ENCODE results near the gene UQCRQ.

The UQCRQ gene

DNA sequence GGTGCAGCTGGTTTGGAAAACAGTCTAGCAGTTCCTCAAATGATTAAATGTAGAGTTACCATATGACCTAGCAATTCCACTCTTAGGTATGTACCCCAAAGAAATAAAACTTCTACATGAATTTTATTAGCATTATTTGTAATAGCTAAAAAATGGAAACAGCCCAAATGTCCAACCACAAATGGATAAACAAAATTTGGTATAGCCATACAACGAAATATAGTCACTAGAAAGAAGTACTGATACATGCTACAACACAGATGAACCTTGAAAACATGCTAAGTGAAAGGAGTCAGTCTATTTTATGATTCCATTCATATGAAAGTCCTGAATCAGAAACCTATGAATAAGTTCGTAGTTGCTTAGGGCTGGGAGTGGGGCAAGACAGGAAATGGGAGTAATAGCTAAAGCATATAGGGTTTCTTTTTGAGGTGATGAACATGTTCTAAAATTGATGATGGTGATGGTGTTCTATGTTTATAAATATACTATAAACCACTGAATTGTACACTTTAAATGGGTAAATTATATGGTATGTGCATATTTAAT lies 6.5 kb upstream of the UQCRQ start (continued):
- TF ChIP-seq, protein P1, sequence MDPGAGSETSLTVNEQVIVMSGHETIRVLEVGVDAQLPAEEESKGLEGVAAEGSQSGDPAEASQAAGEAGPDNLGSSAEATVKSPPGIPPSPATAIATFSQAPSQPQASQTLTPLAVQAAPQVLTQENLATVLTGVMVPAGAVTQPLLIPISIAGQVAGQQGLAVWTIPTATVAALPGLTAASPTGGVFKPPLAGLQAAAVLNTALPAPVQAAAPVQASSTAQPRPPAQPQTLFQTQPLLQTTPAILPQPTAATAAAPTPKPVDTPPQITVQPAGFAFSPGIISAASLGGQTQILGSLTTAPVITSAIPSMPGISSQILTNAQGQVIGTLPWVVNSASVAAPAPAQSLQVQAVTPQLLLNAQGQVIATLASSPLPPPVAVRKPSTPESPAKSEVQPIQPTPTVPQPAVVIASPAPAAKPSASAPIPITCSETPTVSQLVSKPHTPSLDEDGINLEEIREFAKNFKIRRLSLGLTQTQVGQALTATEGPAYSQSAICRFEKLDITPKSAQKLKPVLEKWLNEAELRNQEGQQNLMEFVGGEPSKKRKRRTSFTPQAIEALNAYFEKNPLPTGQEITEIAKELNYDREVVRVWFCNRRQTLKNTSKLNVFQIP (CRISPR knock-in tag; IDR thresholded peaks at IDR 0.05; ENCODE audit: borderline replicate concordance, low read depth): no peak

DNA sequence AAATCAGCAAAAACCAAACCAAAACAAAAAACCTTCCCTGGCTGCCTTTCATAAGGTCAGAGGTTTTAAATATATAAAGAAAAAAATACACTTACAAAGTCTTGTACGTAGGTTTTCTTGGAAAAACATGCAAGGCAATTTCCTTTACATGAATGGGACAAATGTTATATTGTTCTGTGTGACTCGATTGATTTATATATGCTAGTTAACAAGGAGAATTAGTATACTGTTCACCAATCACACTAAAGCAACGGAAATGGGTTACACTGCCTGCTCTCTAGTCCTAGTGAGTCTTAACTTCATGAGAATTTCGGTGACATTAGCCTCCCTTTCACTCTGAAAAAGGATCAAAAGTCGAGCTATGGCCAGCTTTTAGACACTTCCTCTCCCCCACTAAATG lies 5.7 kb upstream of the UQCRQ start:
- ATAC-seq: no peak
- TF ChIP-seq ZFP30 (CRISPR knock-in tag; IDR thresholded peaks at IDR 0.05) (no peak), OSR1 (CRISPR knock-in tag; IDR thresholded peaks at IDR 0.05) (no peak), TOX (CRISPR knock-in tag; IDR thresholded peaks at IDR 0.05; ENCODE audit: borderline replicate concordance) (no peak), BACH2 (CRISPR knock-in tag; IDR thresholded peaks at IDR 0.05; ENCODE audit: borderline replicate concordance) (no peak), GLIS3 (CRISPR knock-in tag; IDR thresholded peaks at IDR 0.05) (no peak), SNAI2 (CRISPR knock-in tag; IDR thresholded peaks at IDR 0.05) (no peak), ZC3H10 (CRISPR knock-in tag; IDR thresholded peaks at IDR 0.05) (no peak), ESRRG (CRISPR knock-in tag; IDR thresholded peaks at IDR 0.05) (no peak), ZNF8 (CRISPR knock-in tag; IDR thresholded peaks at IDR 0.05) (no peak)

DNA sequence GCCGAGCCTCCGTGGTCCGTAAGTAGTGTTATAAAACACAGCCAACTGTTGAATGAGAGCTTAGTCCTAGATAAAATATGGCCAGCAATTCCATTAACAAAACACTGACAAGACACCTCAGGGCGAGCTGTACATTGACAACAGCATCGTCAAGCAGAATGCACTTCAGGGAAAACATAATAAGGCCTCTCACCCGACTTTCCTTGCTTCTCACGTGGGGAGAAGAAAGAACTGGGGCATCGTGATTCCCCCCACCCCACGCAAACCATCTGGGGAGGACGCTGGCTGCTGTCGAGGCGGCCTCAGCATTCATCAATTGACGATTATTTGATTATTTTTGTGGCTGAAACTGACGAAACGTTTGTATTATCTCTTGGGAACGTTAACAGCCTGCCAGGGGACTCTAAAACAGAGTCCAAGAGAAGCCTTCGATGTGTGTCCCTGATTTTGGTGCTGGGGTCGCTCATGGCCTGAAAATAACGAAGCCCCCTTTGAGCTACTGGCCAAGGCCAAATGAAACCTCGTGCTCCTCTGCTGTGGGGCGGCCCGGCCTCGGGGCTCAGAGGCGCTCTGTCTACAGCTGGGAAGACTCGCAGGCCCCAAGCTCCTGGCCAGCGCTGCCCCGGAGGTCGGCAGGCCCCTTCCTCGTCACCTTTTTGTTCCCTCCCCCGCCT lies 637 bp upstream of the UQCRQ start:
- ATAC-seq: no peak
- TF ChIP-seq ESRRG (CRISPR knock-in tag; IDR thresholded peaks at IDR 0.05) (0 out of 2 replicates have a peak, but pooled peaks have one; percentile 16), TCF4 (CRISPR knock-in tag; IDR thresholded peaks at IDR 0.05; ENCODE audit: borderline replicate concordance) (0 out of 2 replicates have a peak, but pooled peaks have one; percentile 17), ISL1 (CRISPR knock-in tag; IDR thresholded peaks at IDR 0.05) (no peak)

DNA sequence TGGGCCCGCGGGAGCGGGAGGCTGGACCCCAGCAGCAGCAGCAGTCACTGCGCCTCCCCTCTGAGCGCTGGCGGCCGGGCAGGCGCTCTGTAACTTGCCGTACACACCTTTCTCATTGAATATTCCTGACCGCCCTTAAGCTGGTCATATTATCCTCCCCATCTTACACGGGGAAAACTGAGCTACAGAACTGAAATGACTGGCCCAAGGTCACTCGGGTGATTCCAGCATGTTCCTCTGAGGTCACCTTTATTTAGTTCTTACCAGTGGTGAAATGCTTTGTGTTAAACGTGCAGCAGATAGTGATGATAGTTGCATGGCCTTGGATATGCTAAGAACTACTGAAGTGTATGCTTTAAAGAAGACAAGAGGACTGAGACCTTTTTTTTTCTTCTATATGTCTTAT lies 607 bp downstream of the UQCRQ start:
- TF ChIP-seq SNAI2 (CRISPR knock-in tag; IDR thresholded peaks at IDR 0.05) (no peak), ZFP30 (CRISPR knock-in tag; IDR thresholded peaks at IDR 0.05) (no peak), GLIS3 (CRISPR knock-in tag; IDR thresholded peaks at IDR 0.05) (no peak), BACH2 (CRISPR knock-in tag; IDR thresholded peaks at IDR 0.05; ENCODE audit: borderline replicate concordance) (no peak), OSR1 (CRISPR knock-in tag; IDR thresholded peaks at IDR 0.05) (no peak), ZNF70 (CRISPR knock-in tag; IDR thresholded peaks at IDR 0.05) (no peak), PPARA (CRISPR knock-in tag; IDR thresholded peaks at IDR 0.05; ENCODE audit: borderline replicate concordance) (no peak), ZFP3 (CRISPR knock-in tag; IDR thresholded peaks at IDR 0.05) (no peak)
- TF ChIP-seq, protein P2, sequence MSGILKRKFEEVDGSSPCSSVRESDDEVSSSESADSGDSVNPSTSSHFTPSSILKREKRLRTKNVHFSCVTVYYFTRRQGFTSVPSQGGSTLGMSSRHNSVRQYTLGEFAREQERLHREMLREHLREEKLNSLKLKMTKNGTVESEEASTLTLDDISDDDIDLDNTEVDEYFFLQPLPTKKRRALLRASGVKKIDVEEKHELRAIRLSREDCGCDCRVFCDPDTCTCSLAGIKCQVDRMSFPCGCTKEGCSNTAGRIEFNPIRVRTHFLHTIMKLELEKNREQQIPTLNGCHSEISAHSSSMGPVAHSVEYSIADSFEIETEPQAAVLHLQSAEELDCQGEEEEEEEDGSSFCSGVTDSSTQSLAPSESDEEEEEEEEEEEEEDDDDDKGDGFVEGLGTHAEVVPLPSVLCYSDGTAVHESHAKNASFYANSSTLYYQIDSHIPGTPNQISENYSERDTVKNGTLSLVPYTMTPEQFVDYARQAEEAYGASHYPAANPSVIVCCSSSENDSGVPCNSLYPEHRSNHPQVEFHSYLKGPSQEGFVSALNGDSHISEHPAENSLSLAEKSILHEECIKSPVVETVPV (CRISPR knock-in tag; IDR thresholded peaks at IDR 0.05): no peak

DNA sequence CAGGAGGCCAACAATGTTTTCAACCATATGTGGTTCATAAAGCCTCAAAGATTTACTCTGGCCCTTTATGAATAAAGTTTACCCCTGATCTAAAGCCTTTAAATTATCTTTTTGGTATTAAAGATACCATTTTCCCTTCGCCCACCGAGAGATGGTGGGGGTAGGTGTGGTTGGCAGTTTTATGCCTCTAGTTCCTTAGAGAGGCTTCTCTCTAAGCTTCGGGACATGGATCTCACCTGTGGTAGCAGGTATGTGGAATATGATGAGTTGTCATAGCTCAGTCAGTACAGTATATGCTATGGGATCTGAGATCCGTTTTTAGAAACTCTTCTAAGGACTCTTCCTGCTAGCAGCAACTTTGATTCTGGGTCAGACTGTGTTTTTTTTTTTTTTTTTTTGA lies 2.3 kb downstream of the UQCRQ start:
- no peak for ATAC-seq
- no peak for TF ChIP-seq BACH2 (CRISPR knock-in tag; IDR thresholded peaks at IDR 0.05; ENCODE audit: borderline replicate concordance)
- TF ChIP-seq OSR1 (CRISPR knock-in tag; IDR thresholded peaks at IDR 0.05): no peak
- no peak for TF ChIP-seq ZFP3 (CRISPR knock-in tag; IDR thresholded peaks at IDR 0.05)
- TF ChIP-seq TOX (CRISPR knock-in tag; IDR thresholded peaks at IDR 0.05; ENCODE audit: borderline replicate concordance): no peak
- TF ChIP-seq ZFP30 (CRISPR knock-in tag; IDR thresholded peaks at IDR 0.05): no peak
- no peak for TF ChIP-seq PPARA (CRISPR knock-in tag; IDR thresholded peaks at IDR 0.05; ENCODE audit: borderline replicate concordance)
- TF ChIP-seq, protein P3, sequence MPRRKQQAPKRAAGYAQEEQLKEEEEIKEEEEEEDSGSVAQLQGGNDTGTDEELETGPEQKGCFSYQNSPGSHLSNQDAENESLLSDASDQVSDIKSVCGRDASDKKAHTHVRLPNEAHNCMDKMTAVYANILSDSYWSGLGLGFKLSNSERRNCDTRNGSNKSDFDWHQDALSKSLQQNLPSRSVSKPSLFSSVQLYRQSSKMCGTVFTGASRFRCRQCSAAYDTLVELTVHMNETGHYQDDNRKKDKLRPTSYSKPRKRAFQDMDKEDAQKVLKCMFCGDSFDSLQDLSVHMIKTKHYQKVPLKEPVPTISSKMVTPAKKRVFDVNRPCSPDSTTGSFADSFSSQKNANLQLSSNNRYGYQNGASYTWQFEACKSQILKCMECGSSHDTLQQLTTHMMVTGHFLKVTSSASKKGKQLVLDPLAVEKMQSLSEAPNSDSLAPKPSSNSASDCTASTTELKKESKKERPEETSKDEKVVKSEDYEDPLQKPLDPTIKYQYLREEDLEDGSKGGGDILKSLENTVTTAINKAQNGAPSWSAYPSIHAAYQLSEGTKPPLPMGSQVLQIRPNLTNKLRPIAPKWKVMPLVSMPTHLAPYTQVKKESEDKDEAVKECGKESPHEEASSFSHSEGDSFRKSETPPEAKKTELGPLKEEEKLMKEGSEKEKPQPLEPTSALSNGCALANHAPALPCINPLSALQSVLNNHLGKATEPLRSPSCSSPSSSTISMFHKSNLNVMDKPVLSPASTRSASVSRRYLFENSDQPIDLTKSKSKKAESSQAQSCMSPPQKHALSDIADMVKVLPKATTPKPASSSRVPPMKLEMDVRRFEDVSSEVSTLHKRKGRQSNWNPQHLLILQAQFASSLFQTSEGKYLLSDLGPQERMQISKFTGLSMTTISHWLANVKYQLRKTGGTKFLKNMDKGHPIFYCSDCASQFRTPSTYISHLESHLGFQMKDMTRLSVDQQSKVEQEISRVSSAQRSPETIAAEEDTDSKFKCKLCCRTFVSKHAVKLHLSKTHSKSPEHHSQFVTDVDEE (CRISPR knock-in tag; IDR thresholded peaks at IDR 0.05): no peak
- no peak for TF ChIP-seq SNAI2 (CRISPR knock-in tag; IDR thresholded peaks at IDR 0.05)

More for the DNA sequence above, 607 bp downstream of the UQCRQ start:
- peak; percentile 27; the same call in 2 of the 3 replicates for ATAC-seq

DNA sequence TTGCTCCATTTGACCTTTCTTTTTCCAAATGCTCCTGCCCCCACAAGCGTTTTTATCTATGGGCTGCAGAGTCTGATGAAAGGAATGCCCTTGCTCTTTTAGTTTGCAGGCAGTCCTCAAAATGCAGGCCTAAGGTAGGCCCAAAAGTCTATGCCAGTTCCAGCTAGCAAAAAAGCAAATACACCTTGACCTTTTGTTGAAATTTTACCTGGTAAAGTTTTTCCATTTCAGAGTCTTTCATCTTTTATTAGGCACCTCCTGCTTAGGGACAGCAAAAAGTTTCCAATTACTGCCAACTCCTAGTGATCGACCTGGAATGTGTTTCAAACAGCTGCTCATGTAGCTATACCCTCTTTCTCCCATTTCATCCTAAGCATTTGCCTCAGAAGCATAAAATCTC lies 4.4 kb downstream of the UQCRQ start:
- no peak for ATAC-seq
- TF ChIP-seq GLIS3 (CRISPR knock-in tag; IDR thresholded peaks at IDR 0.05) (no peak), OSR1 (CRISPR knock-in tag; IDR thresholded peaks at IDR 0.05) (no peak), PPARA (CRISPR knock-in tag; IDR thresholded peaks at IDR 0.05; ENCODE audit: borderline replicate concordance) (no peak), TOX (CRISPR knock-in tag; IDR thresholded peaks at IDR 0.05; ENCODE audit: borderline replicate concordance) (no peak), ZC3H10 (CRISPR knock-in tag; IDR thresholded peaks at IDR 0.05) (no peak), ZNF565 (CRISPR knock-in tag; conservative IDR thresholded peaks at IDR 0.05; ENCODE audit: low read depth) (no peak), ESRRG (CRISPR knock-in tag; IDR thresholded peaks at IDR 0.05) (no peak), ZFP30 (CRISPR knock-in tag; IDR thresholded peaks at IDR 0.05) (no peak), ARNTL (CRISPR knock-in tag; IDR thresholded peaks at IDR 0.05; ENCODE audit: borderline replicate concordance, low read depth) (no peak), SNAI2 (CRISPR knock-in tag; IDR thresholded peaks at IDR 0.05) (no peak), ZFP3 (CRISPR knock-in tag; IDR thresholded peaks at IDR 0.05) (no peak)
- TF ChIP-seq, protein P3 (CRISPR knock-in tag; IDR thresholded peaks at IDR 0.05): no peak
- TF ChIP-seq, protein P1 (CRISPR knock-in tag; IDR thresholded peaks at IDR 0.05; ENCODE audit: borderline replicate concordance, low read depth): no peak

All from SK-N-SH treated with all-trans-retinoic acid at 6 μM for 48 hours (cell line).